Measurements from ENCODE around the gene GCDH. TPM values are rescaled to one million over a fixed set of nuclear protein-coding genes. Genes with fewer than 3 reads are reported as not detected.

GCDH gene
- total RNA-seq, 1 donor from 2014 or later, result 38.2 TPM

- no peak for FAIRE-seq
- no peaks in the 10 kb centered on the region for H3K27me3 ChIP-seq (ENCODE audit: control insufficient read depth, insufficient read depth, low read length)
- H3K4me3 ChIP-seq (ENCODE audit: low read depth, low read length), result peak overlapping the region; percentile 83
- no peak for DNase-seq (ENCODE audit: low read depth)
- H3K36me3 ChIP-seq (ENCODE audit: control insufficient read depth, insufficient read depth, low read length), result peaks cover 7% of the 10 kb centered on the region
- TF ChIP-seq CTCF (IDR thresholded peaks at IDR 0.05; ENCODE audit: insufficient read depth, low read length, severe bottlenecking), result no peak
Measured at GRCh38 chr19:12891553-12892021, 627 bp downstream of the GCDH start.

- H3K36me3 ChIP-seq (ENCODE audit: control insufficient read depth, insufficient read depth, low read length), result peaks cover 7% of the 10 kb centered on the region
- DNase-seq (ENCODE audit: low read depth), result no peak
Measured at GRCh38 chr19:12893582-12893981, 2.6 kb downstream of the GCDH start.

GRCh38 chr19:12896460-12896859 is 5.5 kb downstream of the GCDH start:
- H3K4me3 ChIP-seq (ENCODE audit: low read depth, low read length), result no peak overlapping the region
- TF ChIP-seq CTCF (IDR thresholded peaks at IDR 0.05; ENCODE audit: insufficient read depth, low read length, severe bottlenecking), result no peak
- FAIRE-seq (no peak), DNase-seq (ENCODE audit: low read depth) (no peak)
- peaks cover 7% of the 10 kb centered on the region for H3K36me3 ChIP-seq (ENCODE audit: control insufficient read depth, insufficient read depth, low read length)
- no peaks in the 10 kb centered on the region for H3K27me3 ChIP-seq (ENCODE audit: control insufficient read depth, insufficient read depth, low read length)

More at GRCh38 chr19:12893582-12893981, 2.6 kb downstream of the GCDH start:
- Histone ChIP-seq H3K27me3 (ENCODE audit: control insufficient read depth, insufficient read depth, low read length) (no peaks in the 10 kb centered on the region), H3K4me3 (ENCODE audit: low read depth, low read length) (no peak overlapping the region)
- TF ChIP-seq CTCF (IDR thresholded peaks at IDR 0.05; ENCODE audit: insufficient read depth, low read length, severe bottlenecking), result no peak
- no peak for FAIRE-seq

- H3K4me3 ChIP-seq (ENCODE audit: low read depth, low read length), result no peak overlapping the region
- no peak for TF ChIP-seq CTCF (IDR thresholded peaks at IDR 0.05; ENCODE audit: insufficient read depth, low read length, severe bottlenecking)
- DNase-seq (ENCODE audit: low read depth) (no peak), FAIRE-seq (no peak)
- peaks cover 4% of the 10 kb centered on the region for H3K36me3 ChIP-seq (ENCODE audit: control insufficient read depth, insufficient read depth, low read length)
- H3K27me3 ChIP-seq (ENCODE audit: control insufficient read depth, insufficient read depth, low read length), result no peaks in the 10 kb centered on the region
Measured at GRCh38 chr19:12899891-12900518, 9.0 kb downstream of the GCDH start.

GRCh38 chr19:12907166-12907565 is 16.2 kb downstream of the GCDH start:
- no peak overlapping the region for H3K4me3 ChIP-seq (ENCODE audit: low read depth, low read length)
- no peaks in the 10 kb centered on the region for H3K36me3 ChIP-seq (ENCODE audit: control insufficient read depth, insufficient read depth, low read length)
- FAIRE-seq, result no peak
- no peak for DNase-seq (ENCODE audit: low read depth)
- no peaks in the 10 kb centered on the region for H3K27me3 ChIP-seq (ENCODE audit: control insufficient read depth, insufficient read depth, low read length)
- no peak for TF ChIP-seq CTCF (IDR thresholded peaks at IDR 0.05; ENCODE audit: insufficient read depth, low read length, severe bottlenecking)

GRCh38 chr19:12912571-12912970 is 21.6 kb downstream of the GCDH start:
- H3K27me3 ChIP-seq (ENCODE audit: control insufficient read depth, insufficient read depth, low read length), result no peaks in the 10 kb centered on the region
- no peak for TF ChIP-seq CTCF (IDR thresholded peaks at IDR 0.05; ENCODE audit: insufficient read depth, low read length, severe bottlenecking)
- FAIRE-seq, result no peak
- no peak overlapping the region for H3K4me3 ChIP-seq (ENCODE audit: low read depth, low read length)
- no peak for DNase-seq (ENCODE audit: low read depth)
- H3K36me3 ChIP-seq (ENCODE audit: control insufficient read depth, insufficient read depth, low read length), result no peaks in the 10 kb centered on the region
